ENCODE data around the gene CD53. TPM values are rescaled to one million over a fixed set of nuclear protein-coding genes. Genes with fewer than 3 reads are reported as not detected.

CD53 gene
- total and polyA plus RNA-seq, 2 of the 4 experiments (the other 2 are of a cell fraction): not detected

GRCh38 chr1:110872745-110873720, at the start of gene CD53 (continued):
- TF ChIP-seq ELK1 (IDR thresholded peaks at IDR 0.05; ENCODE audit: borderline replicate concordance, low read depth, low read length): no peak

- H3K14ac ChIP-seq (replicated peaks; ENCODE audit: low read depth, low read length): no peak overlapping the region
- no peak for TF ChIP-seq NFE2L2 (IDR thresholded peaks at IDR 0.05; ENCODE audit: low read depth, low read length)
- TF ChIP-seq ELK1 (IDR thresholded peaks at IDR 0.05; ENCODE audit: borderline replicate concordance, low read depth, low read length): no peak
- TF ChIP-seq USF2 (IDR thresholded peaks at IDR 0.05; ENCODE audit: low read depth, low read length): no peak
- no peak for TF ChIP-seq RCOR1 (IDR thresholded peaks at IDR 0.05; ENCODE audit: insufficient replicate concordance, low read length)
- no peak for TF ChIP-seq POLR2A (IDR thresholded peaks at IDR 0.05; ENCODE audit: low read depth, low read length)
- no peak for TF ChIP-seq CHD1 (IDR thresholded peaks at IDR 0.05; ENCODE audit: low read depth, low read length)
- no peak for TF ChIP-seq MAZ (IDR thresholded peaks at IDR 0.05; ENCODE audit: borderline replicate concordance, low read depth, low read length)
- no peak for TF ChIP-seq RAD21 (IDR thresholded peaks at IDR 0.05; ENCODE audit: low read length)
- no peak for TF ChIP-seq SMC3 (IDR thresholded peaks at IDR 0.05; ENCODE audit: low read depth, low read length)
- no peak for TF ChIP-seq FOS (IDR thresholded peaks at IDR 0.05; ENCODE audit: low read depth, low read length)
- no peak for TF ChIP-seq BHLHE40 (IDR thresholded peaks at IDR 0.05; ENCODE audit: low read depth, low read length)
- TF ChIP-seq MAFK (IDR thresholded peaks at IDR 0.05; ENCODE audit: low read depth, low read length): no peak
- no peak for TF ChIP-seq RFX5 (IDR thresholded peaks at IDR 0.05; ENCODE audit: low read depth, low read length)
These were observed 48.8 kb upstream of the CD53 start for GRCh38 chr1:110824192-110824591.

More at GRCh38 chr1:110824192-110824591, 48.8 kb upstream of the CD53 start:
- Histone ChIP-seq H3K4me2 (ENCODE audit: low read depth, low read length) (no peak overlapping the region), H3K4ac (ENCODE audit: low read depth, low read length) (no peak overlapping the region), H3K27me3 (ENCODE audit: control insufficient read depth, insufficient read depth, low read length) (no peaks in the 10 kb centered on the region), H3K9me1 (ENCODE audit: insufficient read depth, low read length) (no peaks in the 10 kb centered on the region), H3K4me1 (ENCODE audit: control insufficient read depth, insufficient read depth, low read length) (no peaks in the 10 kb centered on the region), H3K9ac (ENCODE audit: low read depth, low read length) (no peak overlapping the region), H3K79me1 (ENCODE audit: low read depth in 1 of 2, low read length in 2 of 2) (no peaks in the 10 kb centered on the region), H2BK5ac (ENCODE audit: low read depth, low read length, poor library complexity, severe bottlenecking) (no peak overlapping the region), H3K9me3 (ENCODE audit: control insufficient read depth, insufficient read depth, low read length) (no peaks in the 10 kb centered on the region), H3K23ac (ENCODE audit: low read depth, low read length) (no peak overlapping the region), H2BK15ac (ENCODE audit: low read depth, low read length) (no peak overlapping the region), H4K20me1 (ENCODE audit: insufficient read depth, low read length) (no peaks in the 10 kb centered on the region), H2AFZ (replicated peaks; ENCODE audit: low read length, poor library complexity) (no peak overlapping the region), H4K5ac (ENCODE audit: low read depth, low read length) (no peak overlapping the region), H2BK20ac (ENCODE audit: low read depth, low read length) (no peak overlapping the region), H2AK5ac (ENCODE audit: low read depth, low read length) (no peak overlapping the region), H3K27ac (ENCODE audit: insufficient read depth, low read length) (no peak overlapping the region), H2AK9ac (replicated peaks; ENCODE audit: low read depth, low read length, poor library complexity) (no peak overlapping the region), H3K56ac (ENCODE audit: extremely low read depth, insufficient read depth, low read length) (no peak overlapping the region), H3K18ac (ENCODE audit: low read depth, low read length) (no peak overlapping the region), H4K8ac (ENCODE audit: low read depth in 2 of 2, low read length in 2 of 2) (no peak overlapping the region), H3K36me3 (ENCODE audit: control insufficient read depth, insufficient read depth, low read length) (no peaks in the 10 kb centered on the region), H2BK120ac (ENCODE audit: low read depth, low read length) (no peak overlapping the region), H3K4me3 (ENCODE audit: insufficient read depth, low read depth, low read length) (no peak overlapping the region), H4K91ac (ENCODE audit: insufficient read depth, low read depth, low read length) (no peak overlapping the region)
- in situ Hi-C loops (cut with MboI; ENCODE audit: low sequenced_read_pairs): no loop called here
- ATAC-seq (ENCODE audit: low read depth) (no peak), DNase-seq (no peak)
- intact Hi-C loops (cut with micrococcal nuclease): no loop called here
- ChIA-PET CTCF (no interaction called here), POLR2A (ENCODE audit: unreplicated experiment) (no interaction called here)
- WGBS, 2 experiments (ENCODE audit: extremely low coverage in 2 of 2, insufficient read length in 1 of 2): 26% methylated on average over 3 of the region's 4 CpGs; no CpG with 5 or more reads in 1 of the 2 experiments
- BruUV-seq (replicated peaks): no TSS peak
- dilution Hi-C loops (cut with HindIII; ENCODE audit: low sequenced_read_pairs, unreplicated experiment): no loop called here

Measured in IMR-90 (cell line).